CD4-positive, alpha-beta T cell treated with Interleukin-10 for 1 hour (primary cell): ENCODE measurements around the gene KIF18A.

ENCODE experiments used
- DNase-seq: peaks from one replicate; pipeline ENCODE4 v3.0.0-alpha.2; 2020

KIF18A gene

GRCh38 chr11:28040384-28040783, 67.6 kb downstream of the KIF18A start:
- no peak for DNase-seq

- DNase-seq = no peak
Measured at GRCh38 chr11:28038775-28039174, 69.2 kb downstream of the KIF18A start.

GRCh38 chr11:28026634-28027290, 81.2 kb downstream of the KIF18A start:
- no peak for DNase-seq

- DNase-seq = no peak
Measured at GRCh38 chr11:28017816-28018215, 90.1 kb downstream of the KIF18A start.

DNA sequence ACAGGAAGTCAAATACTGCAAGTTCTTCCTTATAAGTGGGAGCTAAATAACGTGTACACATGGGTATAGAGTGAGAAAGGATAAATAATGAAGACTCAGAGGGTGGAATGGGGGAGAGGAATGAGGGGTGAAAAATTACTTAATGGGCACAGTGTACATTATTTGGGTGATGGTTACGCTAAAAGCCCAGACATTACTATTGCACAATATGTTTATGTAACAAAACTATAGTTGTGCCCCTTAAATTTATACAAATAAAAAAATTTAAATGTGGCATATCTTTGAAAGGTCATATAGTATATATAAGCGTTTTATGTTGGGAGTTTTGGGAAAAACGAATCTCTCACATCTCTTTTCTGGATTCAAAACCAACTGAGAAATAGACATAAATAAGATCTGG, 96.1 kb downstream of the KIF18A start:
- no peak for DNase-seq

DNA sequence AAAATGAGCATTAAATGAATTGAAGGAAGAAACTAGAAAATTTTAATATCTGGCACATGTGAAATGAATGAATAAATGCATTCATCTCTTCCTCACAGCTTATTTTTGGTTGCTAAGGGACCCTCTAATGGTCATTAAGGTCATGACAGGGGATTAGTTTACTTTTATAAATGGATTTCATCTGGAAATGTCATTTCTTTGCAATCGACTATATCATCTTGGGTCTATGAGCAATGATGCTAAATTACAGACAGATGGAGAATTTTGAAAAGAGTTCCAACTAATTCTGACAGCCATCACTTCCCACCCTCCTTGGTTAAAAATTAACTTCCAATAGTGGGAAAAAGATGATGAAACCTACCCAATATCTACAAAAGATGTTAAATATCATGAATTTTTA, 98.0 kb downstream of the KIF18A start:
- no peak for DNase-seq

DNA sequence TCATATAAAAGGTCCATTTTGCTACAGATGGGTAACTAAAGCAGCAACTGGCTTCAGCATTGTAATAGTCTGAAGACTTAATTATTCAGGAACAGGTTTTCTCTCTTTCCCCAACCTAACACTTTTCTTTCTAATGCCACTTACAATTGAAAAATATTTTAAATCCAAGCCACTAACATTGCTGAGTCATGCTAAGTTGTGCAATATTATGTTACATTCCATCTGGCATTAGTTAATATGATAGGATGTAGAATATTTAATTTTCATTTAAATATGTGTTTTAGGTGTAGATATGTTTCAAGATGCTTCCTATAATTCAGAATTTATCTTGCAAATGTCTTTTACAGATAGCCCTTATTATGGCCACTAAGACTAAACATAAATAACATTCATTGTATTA, 98.6 kb downstream of the KIF18A start:
- no peak for DNase-seq

DNA sequence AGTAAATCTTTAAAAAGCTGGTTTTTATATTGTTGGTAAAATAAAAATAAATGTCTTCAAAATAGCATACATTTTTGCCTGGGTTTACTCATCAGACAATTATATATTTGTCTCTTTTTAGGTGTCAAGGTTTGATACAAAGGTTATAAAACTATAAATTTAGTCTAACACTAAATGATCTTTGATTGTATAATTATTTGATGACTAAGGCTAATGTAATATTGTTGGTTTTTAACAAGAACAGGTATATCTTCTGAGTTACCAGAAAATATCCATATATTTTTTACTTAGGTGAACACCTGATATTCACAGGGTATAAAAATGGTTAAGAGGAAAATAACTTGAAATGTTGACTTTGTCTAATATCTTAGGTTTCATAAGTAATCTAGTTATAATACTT, 104.3 kb downstream of the KIF18A start:
- no peak for DNase-seq

DNA sequence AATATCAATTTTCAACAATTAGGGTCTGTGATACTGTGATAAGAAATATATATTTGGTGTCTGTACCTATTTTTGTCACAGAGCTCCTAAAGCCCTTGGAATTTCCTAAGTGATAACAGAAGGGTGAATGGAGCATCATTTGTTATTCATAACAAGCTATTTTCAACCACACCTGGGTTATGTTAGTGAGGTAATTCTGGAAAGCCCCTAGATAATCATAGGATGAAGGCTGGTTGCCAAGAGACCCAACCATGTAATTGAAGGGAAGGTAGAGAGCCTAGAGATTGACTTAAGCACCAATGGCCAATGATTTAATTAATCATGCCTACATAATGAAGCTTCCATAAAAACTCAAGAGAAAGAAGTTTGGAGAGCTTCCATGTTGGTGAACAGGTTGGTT, 109.4 kb downstream of the KIF18A start:
- no peak for DNase-seq

GRCh38 chr11:27997344-27997743, 110.6 kb downstream of the KIF18A start:
- no peak for DNase-seq

- no peak for DNase-seq
Measured at GRCh38 chr11:27996066-27996465, 111.9 kb downstream of the KIF18A start.

DNA sequence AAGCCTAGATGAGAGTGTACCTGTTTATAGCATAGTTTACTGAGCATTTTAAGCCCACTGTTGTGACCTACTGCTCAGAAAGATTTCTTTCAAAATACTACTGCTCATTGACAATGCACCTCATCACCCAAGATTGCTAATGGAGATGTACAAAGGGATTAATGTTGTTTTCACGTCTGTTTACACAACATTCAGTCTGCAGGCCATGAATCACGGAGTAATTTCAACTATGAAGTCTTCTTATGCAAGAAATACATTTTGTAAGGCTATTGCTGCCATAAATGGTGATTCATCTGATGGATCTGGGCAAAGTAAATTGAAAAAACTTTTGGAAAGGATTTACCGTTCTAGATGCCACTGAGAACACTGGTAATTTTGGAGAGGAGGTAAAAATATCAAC, 112.9 kb downstream of the KIF18A start:
- no peak for DNase-seq

DNA sequence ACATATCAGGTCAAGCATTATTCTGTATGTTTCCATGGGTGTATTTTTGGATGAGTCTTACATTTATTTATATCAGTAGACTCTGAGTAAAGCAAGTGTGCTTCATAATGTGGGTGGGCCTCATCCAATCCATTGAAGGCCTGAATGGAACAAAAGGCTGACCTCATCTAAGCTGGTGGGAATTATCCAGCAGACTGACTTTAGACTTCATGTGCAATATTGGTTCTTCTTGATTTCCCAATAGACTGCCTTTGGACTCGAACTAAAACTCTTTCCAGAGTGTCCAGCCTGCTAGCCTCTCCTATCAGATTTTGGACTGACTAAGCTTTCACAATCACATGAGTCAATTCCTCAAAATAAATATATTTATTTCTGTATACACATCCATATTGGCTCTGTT, 116.2 kb downstream of the KIF18A start:
- no peak for DNase-seq

DNA sequence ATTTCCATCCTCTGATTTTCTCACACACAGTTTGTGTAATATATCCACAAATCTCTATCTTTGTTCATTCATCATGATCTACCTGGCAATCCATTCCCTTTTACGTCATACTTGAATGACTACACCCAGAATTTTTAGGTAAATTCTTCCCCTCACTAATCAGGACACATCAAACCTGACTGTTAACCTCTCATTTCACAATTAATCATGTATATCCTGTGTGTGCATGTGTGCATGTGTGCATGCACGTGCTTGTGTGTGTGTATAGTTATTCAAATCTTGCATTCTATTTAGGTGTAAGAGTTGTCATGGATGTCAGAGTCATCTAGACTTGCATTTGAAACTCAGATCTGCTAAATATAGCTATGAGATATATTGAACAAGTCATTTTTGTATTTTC, 130.4 kb downstream of the KIF18A start:
- no peak for DNase-seq

DNA sequence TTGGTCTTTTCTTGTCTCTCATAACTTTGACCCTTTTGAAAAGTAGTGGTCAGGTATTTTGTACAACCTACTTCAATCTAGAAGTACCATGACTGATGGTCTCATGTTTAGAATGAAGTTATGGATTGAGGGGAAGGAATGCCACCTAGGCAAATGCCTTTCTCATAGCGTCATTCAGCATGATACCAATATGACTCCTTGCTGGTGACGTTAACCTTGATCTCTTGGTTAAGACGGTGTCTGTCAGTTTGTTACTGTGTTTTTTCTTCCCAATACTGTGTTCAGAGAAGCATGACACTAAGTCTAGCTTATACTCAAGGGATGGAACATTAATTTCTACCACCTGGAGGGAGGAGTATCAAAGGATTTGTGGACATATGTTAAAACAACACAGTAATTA, 130.9 kb downstream of the KIF18A start:
- DNase-seq = no peak

DNA sequence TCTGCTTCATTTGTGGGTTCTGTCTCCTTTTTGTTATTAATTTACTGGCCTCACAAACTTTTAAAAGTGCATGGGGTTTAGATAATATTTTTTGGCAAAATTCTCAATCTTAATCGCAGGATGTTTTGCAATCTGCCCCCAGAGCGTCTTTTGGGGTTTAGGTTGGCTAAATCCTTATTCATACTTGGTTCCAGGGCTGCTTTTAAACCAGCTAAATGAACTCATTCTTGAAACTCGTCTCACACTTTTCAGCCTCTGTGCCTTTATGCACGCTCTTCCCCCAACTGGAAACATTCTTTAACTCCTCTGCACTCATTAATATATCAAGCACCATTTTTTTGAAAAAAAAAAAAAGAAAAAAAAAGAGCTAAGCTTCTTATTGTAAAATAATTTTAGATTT, 131.7 kb downstream of the KIF18A start:
- no peak for DNase-seq

- no peak for DNase-seq
Measured at GRCh38 chr11:27973851-27974536, 134.0 kb downstream of the KIF18A start.

DNA sequence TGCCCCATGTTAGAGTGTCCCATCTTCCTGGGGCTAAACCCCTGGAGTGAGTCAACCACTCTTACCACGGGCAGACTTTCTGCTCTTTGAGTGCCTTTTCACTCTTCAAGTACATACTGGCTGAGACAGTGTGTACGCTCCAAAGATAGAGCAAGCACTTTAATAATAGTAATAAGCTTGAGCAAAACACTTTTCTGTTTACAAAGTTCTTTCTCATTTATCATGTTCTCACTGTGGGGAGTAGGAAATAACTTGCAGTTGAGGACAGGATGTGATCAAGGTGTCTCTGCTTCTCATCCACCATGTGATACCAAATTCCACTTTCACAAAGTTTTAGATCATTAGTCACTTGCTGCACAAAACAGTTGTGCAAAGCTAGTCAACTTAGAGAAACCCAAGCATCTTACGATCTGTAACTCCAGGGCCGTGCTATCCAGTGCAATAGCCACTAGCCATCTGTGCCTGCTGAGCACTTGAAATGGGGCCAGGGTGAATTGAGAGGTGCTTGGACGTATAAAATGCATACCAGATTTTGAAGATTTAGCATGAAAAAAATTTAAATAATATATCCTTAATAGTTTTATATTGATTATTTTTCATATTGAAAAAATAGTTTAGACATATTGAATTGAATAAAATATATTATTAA, 135.3 kb downstream of the KIF18A start:
- DNase-seq = no peak

GRCh38 chr11:27971171-27971570, 136.8 kb downstream of the KIF18A start:
- no peak for DNase-seq
